ENCODE results near the gene ZNF429. TPM values are rescaled to one million over a fixed set of nuclear protein-coding genes. Genes with fewer than 3 reads are reported as not detected.
A peak's percentile ranks its signal among the peaks of the same experiment; 100 is the strongest.

Gene ZNF429
- total and polyA plus RNA-seq, 2 experiments from 2014 or later, result 12.8 to 19.9 TPM

DNA sequence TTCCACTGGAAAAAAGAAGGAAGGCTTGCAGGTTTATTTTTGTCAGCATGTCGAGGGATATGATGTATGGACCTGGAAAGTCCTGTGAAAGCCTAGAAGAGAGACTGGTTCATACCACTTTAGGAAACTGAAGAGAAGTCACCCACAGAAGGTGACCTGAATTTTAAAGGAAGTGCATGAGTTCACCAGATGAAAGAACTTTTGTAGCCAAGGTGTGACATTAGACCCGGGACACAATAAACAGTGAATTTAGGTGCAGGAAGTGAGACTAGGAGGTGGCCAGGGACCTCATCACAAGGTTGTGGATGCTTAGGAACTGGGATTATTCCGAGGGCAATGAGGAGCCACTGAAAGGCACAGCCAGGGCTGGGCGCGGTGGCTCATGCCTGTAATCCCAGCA, 79.1 kb downstream of the ZNF429 start:
- H3K27ac ChIP-seq, result no peak overlapping the region
- H3K4me3 ChIP-seq, result no peak overlapping the region
- 80% methylated on average over 5 of the region's 5 CpGs for WGBS (ENCODE audit: low lambda C conversion rate, missing lambda C conversion rate)
- no peak for TF ChIP-seq EZH2 (IDR thresholded peaks at IDR 0.05; ENCODE audit: borderline replicate concordance)
- TF ChIP-seq, protein P1, sequence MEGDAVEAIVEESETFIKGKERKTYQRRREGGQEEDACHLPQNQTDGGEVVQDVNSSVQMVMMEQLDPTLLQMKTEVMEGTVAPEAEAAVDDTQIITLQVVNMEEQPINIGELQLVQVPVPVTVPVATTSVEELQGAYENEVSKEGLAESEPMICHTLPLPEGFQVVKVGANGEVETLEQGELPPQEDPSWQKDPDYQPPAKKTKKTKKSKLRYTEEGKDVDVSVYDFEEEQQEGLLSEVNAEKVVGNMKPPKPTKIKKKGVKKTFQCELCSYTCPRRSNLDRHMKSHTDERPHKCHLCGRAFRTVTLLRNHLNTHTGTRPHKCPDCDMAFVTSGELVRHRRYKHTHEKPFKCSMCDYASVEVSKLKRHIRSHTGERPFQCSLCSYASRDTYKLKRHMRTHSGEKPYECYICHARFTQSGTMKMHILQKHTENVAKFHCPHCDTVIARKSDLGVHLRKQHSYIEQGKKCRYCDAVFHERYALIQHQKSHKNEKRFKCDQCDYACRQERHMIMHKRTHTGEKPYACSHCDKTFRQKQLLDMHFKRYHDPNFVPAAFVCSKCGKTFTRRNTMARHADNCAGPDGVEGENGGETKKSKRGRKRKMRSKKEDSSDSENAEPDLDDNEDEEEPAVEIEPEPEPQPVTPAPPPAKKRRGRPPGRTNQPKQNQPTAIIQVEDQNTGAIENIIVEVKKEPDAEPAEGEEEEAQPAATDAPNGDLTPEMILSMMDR (IDR thresholded peaks at IDR 0.05; ENCODE audit: poor library complexity), result no peak
- no peak for TF ChIP-seq EZH2phosphoT487 (IDR thresholded peaks at IDR 0.05; ENCODE audit: low read depth, severe bottlenecking, unreplicated experiment)
- no peaks in the 10 kb centered on the region for H3K36me3 ChIP-seq (replicated peaks; ENCODE audit: insufficient read depth, low read depth)
- H3K9me3 ChIP-seq (ENCODE audit: low read depth), result peaks cover 4% of the 10 kb centered on the region
- H3K79me2 ChIP-seq, result no peaks in the 10 kb centered on the region
- no peaks in the 10 kb centered on the region for H4K20me1 ChIP-seq (ENCODE audit: insufficient read depth, poor library complexity, severe bottlenecking)
- no peak for DNase-seq (ENCODE audit: low spot score)
- no peaks in the 10 kb centered on the region for H3K27me3 ChIP-seq
- no peak overlapping the region for H3K4me2 ChIP-seq
- no peak overlapping the region for H2AFZ ChIP-seq
- H3K4me1 ChIP-seq (ENCODE audit: insufficient read depth), result no peaks in the 10 kb centered on the region
- H3K9me2 ChIP-seq (replicated peaks; ENCODE audit: insufficient read depth), result no peaks in the 10 kb centered on the region

DNA sequence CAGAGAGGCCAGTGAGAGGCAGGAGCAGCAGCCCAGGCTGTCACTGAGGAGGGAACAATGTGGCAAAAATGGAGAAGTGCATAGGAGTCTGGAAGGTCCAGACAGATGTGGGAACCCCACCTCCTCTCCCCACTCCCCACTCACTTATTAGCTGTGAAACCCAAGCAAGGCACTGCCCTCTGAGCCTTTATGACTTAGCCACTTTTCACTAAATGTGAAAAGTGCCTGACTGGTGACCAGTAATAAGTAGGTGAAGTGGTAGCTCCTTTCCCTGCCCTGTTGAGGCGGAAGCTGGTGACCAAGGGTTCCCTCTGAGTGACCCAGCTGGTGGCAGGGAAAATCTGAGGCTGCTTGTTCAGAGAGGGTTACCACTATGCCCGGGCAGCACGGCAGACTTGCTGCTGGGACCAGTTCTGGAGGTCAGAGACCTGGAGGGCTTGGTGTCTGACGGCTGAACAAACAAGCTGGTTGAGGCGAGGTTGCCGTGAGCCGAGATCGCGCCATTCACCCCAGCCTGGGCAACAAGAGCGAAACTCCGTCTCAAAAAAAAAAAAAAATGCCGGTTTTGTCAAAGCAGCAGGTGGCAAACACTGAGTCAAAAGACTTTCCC, 80.0 kb downstream of the ZNF429 start:
- Histone ChIP-seq H3K79me2 (no peaks in the 10 kb centered on the region), H3K9me2 (replicated peaks; ENCODE audit: insufficient read depth) (no peaks in the 10 kb centered on the region), H3K4me2 (peak overlapping the region; percentile 85), H3K36me3 (replicated peaks; ENCODE audit: insufficient read depth, low read depth) (no peaks in the 10 kb centered on the region), H3K9me3 (ENCODE audit: low read depth) (peaks cover 4% of the 10 kb centered on the region), H2AFZ (no peak overlapping the region), H3K4me1 (ENCODE audit: insufficient read depth) (no peaks in the 10 kb centered on the region), H3K27me3 (no peaks in the 10 kb centered on the region), H3K4me3 (no peak overlapping the region), H3K27ac (no peak overlapping the region), H4K20me1 (ENCODE audit: insufficient read depth, poor library complexity, severe bottlenecking) (no peaks in the 10 kb centered on the region)
- no peak for DNase-seq (ENCODE audit: low spot score)
- WGBS (ENCODE audit: low lambda C conversion rate, missing lambda C conversion rate), result 69% methylated on average over 12 of the region's 12 CpGs
- TF ChIP-seq EZH2phosphoT487 (IDR thresholded peaks at IDR 0.05; ENCODE audit: low read depth, severe bottlenecking, unreplicated experiment), result no peak
- no peak for TF ChIP-seq EZH2 (IDR thresholded peaks at IDR 0.05; ENCODE audit: borderline replicate concordance)
- TF ChIP-seq, protein P1 (IDR thresholded peaks at IDR 0.05; ENCODE audit: poor library complexity), result no peak

DNA sequence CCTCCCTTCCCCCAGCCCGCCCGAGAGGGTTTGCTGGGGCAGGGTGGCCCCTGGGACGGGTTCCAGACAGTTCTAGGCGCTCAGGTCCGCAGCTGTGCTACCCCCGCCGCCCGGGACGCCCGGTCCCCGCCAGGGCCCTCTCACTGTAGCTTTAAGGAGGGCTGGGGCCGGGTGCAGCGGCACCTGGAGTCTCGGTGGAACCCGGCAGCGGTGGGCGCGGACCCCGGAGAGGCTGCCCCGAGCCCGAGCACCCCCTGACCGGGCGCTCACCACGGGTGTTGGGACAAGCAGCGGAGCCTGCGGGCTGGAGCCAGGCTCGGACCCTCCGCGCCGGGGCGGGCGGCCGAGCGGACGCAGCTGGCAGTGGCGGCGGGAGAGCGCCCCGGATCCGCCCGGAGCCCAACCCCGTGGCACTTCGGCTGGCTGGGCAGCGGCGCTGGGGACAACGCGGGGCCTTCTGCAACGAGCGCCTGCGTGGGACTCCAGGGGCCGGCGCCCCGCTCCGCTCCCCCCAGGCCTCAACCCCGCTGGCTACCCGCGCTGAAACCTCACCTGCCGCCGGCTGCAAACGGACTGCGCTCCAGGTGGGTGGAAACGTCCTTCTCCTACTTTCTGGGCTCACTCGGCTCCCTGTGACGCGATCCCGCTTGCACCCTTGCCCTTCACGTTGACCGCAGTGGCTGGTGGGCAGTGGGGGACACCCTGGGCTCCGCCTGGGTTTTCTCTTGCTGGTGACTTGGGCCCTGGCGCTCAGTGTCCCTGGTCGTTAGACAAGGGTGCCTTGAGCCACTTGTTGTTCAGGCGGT, 81.1 kb downstream of the ZNF429 start:
- no peak overlapping the region for H3K27ac ChIP-seq
- no peaks in the 10 kb centered on the region for H3K4me1 ChIP-seq (ENCODE audit: insufficient read depth)
- H3K9me3 ChIP-seq (ENCODE audit: low read depth), result peaks cover 4% of the 10 kb centered on the region
- no peaks in the 10 kb centered on the region for H3K79me2 ChIP-seq
- 42% methylated on average over 52 of the region's 72 CpGs for WGBS (ENCODE audit: low lambda C conversion rate, missing lambda C conversion rate)
- DNase-seq (ENCODE audit: low spot score), result peak; percentile 30
- no peak for TF ChIP-seq EZH2phosphoT487 (IDR thresholded peaks at IDR 0.05; ENCODE audit: low read depth, severe bottlenecking, unreplicated experiment)
- H2AFZ ChIP-seq, result peak overlapping the region; percentile 81
- no peaks in the 10 kb centered on the region for H3K9me2 ChIP-seq (replicated peaks; ENCODE audit: insufficient read depth)
- H4K20me1 ChIP-seq (ENCODE audit: insufficient read depth, poor library complexity, severe bottlenecking), result no peaks in the 10 kb centered on the region
- peak overlapping the region; percentile 85 for H3K4me2 ChIP-seq
- H3K36me3 ChIP-seq (replicated peaks; ENCODE audit: insufficient read depth, low read depth), result no peaks in the 10 kb centered on the region
- H3K4me3 ChIP-seq, result peak overlapping the region; percentile 33
- no peaks in the 10 kb centered on the region for H3K27me3 ChIP-seq

DNA sequence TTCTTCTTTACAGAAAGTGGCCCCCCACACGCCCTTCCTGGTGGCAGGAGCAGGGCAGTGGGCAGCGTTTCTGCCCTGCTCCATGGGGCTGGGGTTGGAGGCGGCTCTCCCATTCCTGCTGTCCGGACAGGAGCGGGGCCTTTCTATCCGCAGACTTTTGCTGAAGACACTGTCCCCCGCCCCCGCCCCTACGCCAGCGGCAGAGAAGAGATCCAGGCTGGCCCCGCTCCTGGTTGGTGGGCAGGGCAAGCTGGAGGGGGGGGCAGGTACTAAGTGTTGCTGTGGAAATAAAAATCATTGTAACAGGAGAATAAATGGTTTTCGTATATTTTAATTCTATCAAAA, 81.7 kb downstream of the ZNF429 start:
- Histone ChIP-seq H3K9me2 (replicated peaks; ENCODE audit: insufficient read depth) (no peaks in the 10 kb centered on the region), H3K79me2 (no peaks in the 10 kb centered on the region), H3K27me3 (no peaks in the 10 kb centered on the region), H3K27ac (no peak overlapping the region), H2AFZ (no peak overlapping the region), H3K4me3 (peak overlapping the region; percentile 33), H3K4me2 (peak overlapping the region; percentile 85), H3K36me3 (replicated peaks; ENCODE audit: insufficient read depth, low read depth) (no peaks in the 10 kb centered on the region), H4K20me1 (ENCODE audit: insufficient read depth, poor library complexity, severe bottlenecking) (no peaks in the 10 kb centered on the region), H3K4me1 (ENCODE audit: insufficient read depth) (no peaks in the 10 kb centered on the region), H3K9me3 (ENCODE audit: low read depth) (peaks cover 4% of the 10 kb centered on the region)
- TF ChIP-seq EZH2 (IDR thresholded peaks at IDR 0.05; ENCODE audit: borderline replicate concordance) (no peak), EZH2phosphoT487 (IDR thresholded peaks at IDR 0.05; ENCODE audit: low read depth, severe bottlenecking, unreplicated experiment) (no peak)
- TF ChIP-seq, protein P1 (IDR thresholded peaks at IDR 0.05; ENCODE audit: poor library complexity), result no peak
- WGBS (ENCODE audit: low lambda C conversion rate, missing lambda C conversion rate), result 55% methylated on average over 6 of the region's 12 CpGs
- no peak for DNase-seq (ENCODE audit: low spot score)

Data from hepatocyte (in vitro differentiated cells).